ENCODE measurements around the gene OSBPL3. TPM values are rescaled to one million over a fixed set of nuclear protein-coding genes. Genes with fewer than 3 reads are reported as not detected.

OSBPL3 gene
- total RNA-seq, 1 donor from 2014 or later, result 8.0 TPM

GRCh38 chr7:24788075-24788474 is 191.9 kb downstream of the OSBPL3 start:
- Mint-ChIP-seq H3K27me3 (ENCODE audit: insufficient read depth, low read depth) (peaks cover 8% of the 10 kb centered on the region), H3K4me1 (no peaks in the 10 kb centered on the region), H3K9me3 (peaks cover 25% of the 10 kb centered on the region), H3K4me3 (no peak overlapping the region), H3K27ac (no peak overlapping the region), H3K36me3 (peaks cover 3% of the 10 kb centered on the region)
- Histone ChIP-seq H3K9me3 (ENCODE audit: low read depth) (no peaks in the 10 kb centered on the region), H3F3A (ENCODE audit: low read depth) (no peaks in the 10 kb centered on the region), H3K9ac (no peak overlapping the region), H3K4me2 (no peak overlapping the region), H2AFZ (replicated peaks) (no peak overlapping the region), H3K4me3 (no peak overlapping the region), H3K4me1 (no peaks in the 10 kb centered on the region), H3K79me2 (ENCODE audit: low read depth) (no peaks in the 10 kb centered on the region), H3K27ac (no peak overlapping the region), H4K20me1 (ENCODE audit: low read depth) (no peaks in the 10 kb centered on the region), H3K36me3 (no peaks in the 10 kb centered on the region), H3K27me3 (no peaks in the 10 kb centered on the region)
- DNase-seq (ENCODE audit: low spot score), result no peak
- peak; percentile 45 for TF ChIP-seq CTCF (IDR thresholded peaks at IDR 0.05)
- TF ChIP-seq EZH2phosphoT487 (IDR thresholded peaks at IDR 0.05), result no peak
- no peak for TF ChIP-seq EZH2 (IDR thresholded peaks at IDR 0.05)

GRCh38 chr7:24786941-24787340 is 193.0 kb downstream of the OSBPL3 start:
- Histone ChIP-seq H3K4me1 (no peaks in the 10 kb centered on the region), H3K9me3 (ENCODE audit: low read depth) (no peaks in the 10 kb centered on the region), H3K36me3 (no peaks in the 10 kb centered on the region), H4K20me1 (ENCODE audit: low read depth) (no peaks in the 10 kb centered on the region), H3F3A (ENCODE audit: low read depth) (no peaks in the 10 kb centered on the region), H3K79me2 (ENCODE audit: low read depth) (no peaks in the 10 kb centered on the region), H2AFZ (replicated peaks) (no peak overlapping the region), H3K9ac (no peak overlapping the region), H3K27ac (no peak overlapping the region), H3K4me2 (no peak overlapping the region), H3K27me3 (no peaks in the 10 kb centered on the region), H3K4me3 (no peak overlapping the region)
- Mint-ChIP-seq H3K4me3 (no peak overlapping the region), H3K27ac (no peak overlapping the region), H3K36me3 (peaks cover 3% of the 10 kb centered on the region), H3K4me1 (no peaks in the 10 kb centered on the region), H3K27me3 (ENCODE audit: insufficient read depth, low read depth) (peaks cover 8% of the 10 kb centered on the region), H3K9me3 (peaks cover 25% of the 10 kb centered on the region)
- TF ChIP-seq CTCF (IDR thresholded peaks at IDR 0.05) (no peak), EZH2 (IDR thresholded peaks at IDR 0.05) (no peak), EZH2phosphoT487 (IDR thresholded peaks at IDR 0.05) (no peak)
- DNase-seq (ENCODE audit: low spot score), result no peak

GRCh38 chr7:24786306-24786705 is 193.7 kb downstream of the OSBPL3 start:
- Mint-ChIP-seq H3K36me3 (peaks cover 3% of the 10 kb centered on the region), H3K4me3 (no peak overlapping the region), H3K27me3 (ENCODE audit: insufficient read depth, low read depth) (peaks cover 8% of the 10 kb centered on the region), H3K4me1 (no peaks in the 10 kb centered on the region), H3K9me3 (peaks cover 23% of the 10 kb centered on the region), H3K27ac (no peak overlapping the region)
- H3K36me3 ChIP-seq, result no peaks in the 10 kb centered on the region
- H3K27ac ChIP-seq, result no peak overlapping the region
- no peaks in the 10 kb centered on the region for H4K20me1 ChIP-seq (ENCODE audit: low read depth)
- no peaks in the 10 kb centered on the region for H3K4me1 ChIP-seq
- no peak overlapping the region for H3K4me3 ChIP-seq
- TF ChIP-seq EZH2 (IDR thresholded peaks at IDR 0.05) (no peak), EZH2phosphoT487 (IDR thresholded peaks at IDR 0.05) (no peak), CTCF (IDR thresholded peaks at IDR 0.05) (no peak)
- H3K27me3 ChIP-seq, result no peaks in the 10 kb centered on the region
- no peak for DNase-seq (ENCODE audit: low spot score)
- H3K4me2 ChIP-seq, result no peak overlapping the region
- no peaks in the 10 kb centered on the region for H3K9me3 ChIP-seq (ENCODE audit: low read depth)
- no peak overlapping the region for H2AFZ ChIP-seq (replicated peaks)
- no peak overlapping the region for H3K9ac ChIP-seq
- no peaks in the 10 kb centered on the region for H3K79me2 ChIP-seq (ENCODE audit: low read depth)
- no peaks in the 10 kb centered on the region for H3F3A ChIP-seq (ENCODE audit: low read depth)

Measured in neural progenitor cell (in vitro differentiated cells).